Measurements from ENCODE around the gene HIF3A.
"Not testable (repeated sequence)": the region's sequence is repeated elsewhere in the genome, so short reads cannot be mapped to it uniquely, and the experiment has no call there.

- TF ChIP-seq POLR2AphosphoS5 (IDR thresholded peaks at IDR 0.05; ENCODE audit: borderline replicate concordance, low read depth, low read length); EZH2 (IDR thresholded peaks at IDR 0.05); FOXP2 (optimal IDR thresholded peaks at IDR 0.05; ENCODE audit: control extremely low read depth, extremely low read length, insufficient read depth): not testable (repeated sequence)
Measured at GRCh38 chr19:46313540-46314469, 17.0 kb downstream of the HIF3A start.

All from SK-N-MC (cell line).